DOHH2 (cell line): Measurements from ENCODE around the gene RIPOR2.

Experiments used
- CTCF ChIP-seq: fragments of 200-600 bp; sonication (generic); IDR thresholded peaks from one replicate; pipeline ENCODE4 v1.5.1; 2014; ENCODE audit warnings: antibody characterized with exemption, mild to moderate bottlenecking, low read depth, low read length; ENCODE audit not compliant: poor library complexity, severe bottlenecking
- EZH2phosphoT487 ChIP-seq: fragments of 200-600 bp; sonication (generic); IDR thresholded peaks from 2 replicates; pipeline ENCODE4 v1.6.1; 2017; ENCODE audit warnings: borderline replicate concordance, mild to moderate bottlenecking, antibody characterized with exemption, low read length, moderate library complexity, mixed read lengths

- TF ChIP-seq CTCF (no peak), EZH2phosphoT487 (no peak)
Observed at GRCh38 chr6:24930431-24930871, 5.3 kb downstream of the RIPOR2 start.
